Measurements from ENCODE around the gene MAP2.
A peak's percentile ranks its signal among the peaks of the same experiment; 100 is the strongest.
"Not testable (repeated sequence)": the region's sequence is repeated elsewhere in the genome, so short reads cannot be mapped to it uniquely, and the experiment has no call there.

Gene MAP2

GRCh38 chr2:209474960-209475359, 51.1 kb downstream of the MAP2 start:
- DNase-seq = no peak

GRCh38 chr2:209476367-209477208, 52.7 kb downstream of the MAP2 start:
- no peak for DNase-seq

GRCh38 chr2:209492296-209492695, 68.4 kb downstream of the MAP2 start:
- not testable (repeated sequence) for DNase-seq

- not testable (repeated sequence) for DNase-seq
Observed at GRCh38 chr2:209495068-209495620, 71.3 kb downstream of the MAP2 start.

GRCh38 chr2:209495855-209496585, 72.2 kb downstream of the MAP2 start:
- DNase-seq = peak; percentile 98

GRCh38 chr2:209496586-209496982, 72.7 kb downstream of the MAP2 start:
- peak; percentile 41 for DNase-seq

DNA sequence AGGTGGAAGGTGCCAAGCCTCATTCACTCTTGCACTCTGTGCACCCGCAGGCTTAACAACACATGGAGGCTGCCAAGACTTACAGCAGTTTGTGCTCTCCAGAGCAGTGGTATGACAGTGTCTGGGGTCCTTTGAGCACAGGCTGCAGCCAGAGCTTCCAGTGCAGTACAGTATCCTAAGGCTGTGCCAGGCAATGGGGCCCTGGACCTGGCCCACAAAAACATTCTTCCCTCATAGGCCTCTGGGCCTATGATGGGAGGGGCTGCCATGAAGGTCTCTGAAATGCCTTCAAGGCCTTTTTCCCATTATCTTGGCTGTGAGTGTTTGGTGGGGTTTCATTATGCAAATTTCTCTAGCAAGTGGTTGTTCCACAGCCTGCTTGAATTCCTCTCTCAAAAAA, 74.8 kb downstream of the MAP2 start:
- DNase-seq = no peak

DNA sequence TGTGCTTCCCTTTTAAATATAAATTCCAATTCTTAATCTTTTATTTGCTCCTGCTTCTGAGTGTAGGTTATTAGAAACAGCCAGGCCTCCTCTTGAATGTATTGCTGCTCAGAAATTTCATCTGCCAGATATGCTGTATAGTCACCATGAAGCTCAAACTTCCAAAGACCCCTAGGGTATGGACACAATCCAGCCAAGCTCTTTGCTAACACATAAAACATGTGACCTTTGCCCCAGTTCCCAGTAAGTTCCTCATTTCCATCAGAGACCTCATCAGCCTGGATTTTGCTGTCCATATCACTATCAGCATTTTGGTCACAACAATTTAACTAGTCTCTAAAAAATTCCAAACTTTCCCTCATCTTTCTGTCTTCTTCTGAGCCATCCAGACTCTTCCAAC, 75.2 kb downstream of the MAP2 start:
- DNase-seq = peak; percentile 71

DNA sequence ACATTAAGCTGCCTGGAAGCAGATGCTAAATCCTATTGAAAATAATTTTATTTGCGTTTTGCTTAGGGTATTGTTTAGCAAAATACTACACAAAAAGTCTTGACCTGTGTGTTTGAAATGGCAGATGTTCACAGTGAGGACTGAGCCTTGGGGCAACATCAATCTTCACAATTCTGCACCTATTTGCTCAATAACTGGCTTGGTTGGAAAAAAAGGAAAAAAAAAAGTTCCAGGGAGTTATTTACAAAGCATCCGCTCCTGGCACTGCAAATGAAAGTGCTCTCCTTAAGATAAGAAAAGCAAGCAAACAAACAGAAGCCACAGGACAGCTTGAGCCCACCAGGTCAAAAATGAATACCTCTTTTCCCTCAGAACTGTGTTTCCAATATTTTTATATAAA, 77.7 kb downstream of the MAP2 start:
- DNase-seq = no peak

DNA sequence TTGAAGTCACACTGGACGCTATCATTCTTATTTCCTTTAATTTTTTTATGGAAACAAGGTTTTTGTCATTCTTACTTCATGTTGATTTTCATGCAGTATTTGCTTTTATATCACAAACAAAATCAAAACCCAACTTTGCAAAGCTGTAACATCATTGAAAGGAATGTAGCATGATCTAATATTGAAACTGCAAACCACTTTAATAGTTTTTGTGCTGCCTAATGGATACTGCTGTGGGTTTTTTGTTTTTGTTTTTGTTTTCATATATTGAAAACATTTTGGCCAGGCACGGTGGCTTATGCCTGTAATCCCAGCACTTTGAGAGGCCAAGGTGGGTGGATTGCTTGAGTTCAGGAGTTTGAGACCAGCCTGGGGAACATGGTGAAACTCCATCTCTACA, 81.6 kb downstream of the MAP2 start:
- no peak for DNase-seq

GRCh38 chr2:209508255-209508654, 84.4 kb downstream of the MAP2 start:
- no peak for DNase-seq

- no peak for DNase-seq
Observed at GRCh38 chr2:209511637-209512036, 87.8 kb downstream of the MAP2 start.

- no peak for DNase-seq
Observed at GRCh38 chr2:209512971-209513370, 89.1 kb downstream of the MAP2 start.

DNA sequence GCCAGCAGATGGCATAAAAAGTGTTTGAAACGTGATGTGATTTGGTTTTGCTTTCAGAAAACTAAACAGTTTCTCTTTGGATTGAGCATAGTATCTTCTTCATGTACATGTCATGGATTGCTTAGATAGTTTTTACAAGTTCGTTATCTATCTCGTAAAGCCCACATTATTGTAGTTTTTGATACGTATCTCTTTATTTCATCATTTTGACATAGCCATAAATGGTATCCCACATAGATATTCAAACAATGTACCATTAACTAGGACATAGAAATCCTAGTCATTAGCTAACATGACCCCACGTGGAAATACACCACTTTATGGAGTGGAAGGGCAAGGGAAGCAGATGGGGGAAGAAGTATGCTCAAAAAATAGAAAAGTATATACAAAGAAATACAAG, 93.6 kb downstream of the MAP2 start:
- no peak for DNase-seq

- DNase-seq = no peak
Observed at GRCh38 chr2:209519271-209519670, 95.4 kb downstream of the MAP2 start.

- DNase-seq = no peak
Observed at GRCh38 chr2:209519906-209520305, 96.1 kb downstream of the MAP2 start.

GRCh38 chr2:209523041-209523740, 99.3 kb downstream of the MAP2 start:
- no peak for DNase-seq

- DNase-seq = peak; percentile 55
Observed at GRCh38 chr2:209523867-209524266, 100.0 kb downstream of the MAP2 start.

GRCh38 chr2:209525331-209525730, 101.5 kb downstream of the MAP2 start:
- DNase-seq = no peak

DNA sequence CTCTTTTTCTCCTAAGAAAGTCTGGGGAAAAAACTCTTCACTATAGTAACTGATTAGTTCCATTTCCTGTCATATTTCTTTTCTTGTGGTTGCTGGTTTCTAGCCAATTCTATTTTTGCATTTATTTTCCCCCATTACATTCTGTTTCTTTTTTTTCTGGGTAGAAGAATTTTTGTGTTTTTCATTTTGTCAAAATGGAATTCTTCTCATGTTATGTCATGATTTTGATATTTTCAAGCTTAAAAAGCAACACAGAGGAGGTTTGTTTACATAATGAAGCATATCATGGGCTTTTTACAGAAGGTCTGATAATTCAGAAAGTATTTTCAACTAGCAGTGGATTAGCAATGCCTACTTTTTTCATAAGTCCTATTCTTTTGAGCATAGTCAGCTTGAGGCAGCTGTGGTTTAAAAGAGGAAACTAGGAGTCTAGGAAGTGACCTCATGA, 102.0 kb downstream of the MAP2 start:
- peak; percentile 96 for DNase-seq

- no peak for DNase-seq
Observed at GRCh38 chr2:209526561-209526960, 102.7 kb downstream of the MAP2 start.

- DNase-seq = no peak
Observed at GRCh38 chr2:209529579-209529978, 105.7 kb downstream of the MAP2 start.

DNA sequence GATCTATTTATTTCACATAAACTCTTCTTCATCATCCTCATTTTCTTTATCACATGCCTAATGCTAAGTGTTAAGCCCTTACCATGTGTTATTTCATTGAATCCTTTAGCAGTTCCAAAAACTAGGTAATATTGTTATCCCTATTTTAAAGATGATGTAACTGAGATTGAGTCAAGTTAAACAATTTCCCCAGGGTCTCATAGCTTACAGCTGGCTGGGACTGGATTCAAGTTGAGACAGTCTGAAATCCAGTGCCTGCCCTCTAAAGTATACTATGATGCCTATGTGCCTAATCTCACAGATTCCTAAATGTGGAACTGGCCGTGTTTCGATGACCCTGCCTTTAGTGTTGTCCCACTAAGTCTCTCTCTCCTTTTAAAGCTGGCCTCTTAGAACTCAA, 108.5 kb downstream of the MAP2 start:
- no peak for DNase-seq

All from fibroblast of skin of back (primary cell).